Measurements from ENCODE around the gene GATB.

Gene GATB

GRCh38 chr4:151804821-151805220 is 44.0 kb upstream of the GATB start:
- no peak for TF ChIP-seq CTCF (IDR thresholded peaks at IDR 0.05; ENCODE audit: extremely low read depth, missing control alignments)
- no peak for DNase-seq (ENCODE audit: low spot score)

DNA sequence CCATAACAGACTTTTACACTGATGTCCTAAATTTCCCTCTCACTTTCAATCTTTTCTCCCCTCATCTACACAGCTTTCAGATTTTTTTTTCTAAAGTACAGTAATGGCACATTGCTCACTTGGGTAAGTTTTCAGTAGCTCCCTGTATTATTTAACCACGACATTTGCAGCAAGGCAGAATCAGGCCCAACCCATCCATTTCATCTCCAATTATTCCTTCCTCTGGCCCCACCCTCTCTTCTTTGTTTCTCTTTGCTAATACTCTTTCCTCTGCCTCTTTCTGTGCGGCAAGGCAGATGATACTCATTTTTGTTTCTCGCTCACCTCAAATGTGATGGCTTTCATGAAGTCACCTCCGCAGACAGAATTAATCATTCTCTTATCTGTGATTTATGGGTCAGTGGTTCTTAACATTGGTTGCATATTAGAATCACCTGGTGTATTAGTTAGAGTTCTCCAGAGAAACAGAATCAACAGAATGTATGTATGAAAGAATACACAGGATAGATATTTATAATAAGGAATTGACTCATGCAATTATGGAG is 43.4 kb upstream of the GATB start:
- DNase-seq (ENCODE audit: low spot score): no peak
- no peak for TF ChIP-seq CTCF (IDR thresholded peaks at IDR 0.05; ENCODE audit: extremely low read depth, missing control alignments)

- DNase-seq (ENCODE audit: low spot score): no peak
- no peak for TF ChIP-seq CTCF (IDR thresholded peaks at IDR 0.05; ENCODE audit: extremely low read depth, missing control alignments)
Measured at GRCh38 chr4:151803246-151803645, 42.4 kb upstream of the GATB start.

DNA sequence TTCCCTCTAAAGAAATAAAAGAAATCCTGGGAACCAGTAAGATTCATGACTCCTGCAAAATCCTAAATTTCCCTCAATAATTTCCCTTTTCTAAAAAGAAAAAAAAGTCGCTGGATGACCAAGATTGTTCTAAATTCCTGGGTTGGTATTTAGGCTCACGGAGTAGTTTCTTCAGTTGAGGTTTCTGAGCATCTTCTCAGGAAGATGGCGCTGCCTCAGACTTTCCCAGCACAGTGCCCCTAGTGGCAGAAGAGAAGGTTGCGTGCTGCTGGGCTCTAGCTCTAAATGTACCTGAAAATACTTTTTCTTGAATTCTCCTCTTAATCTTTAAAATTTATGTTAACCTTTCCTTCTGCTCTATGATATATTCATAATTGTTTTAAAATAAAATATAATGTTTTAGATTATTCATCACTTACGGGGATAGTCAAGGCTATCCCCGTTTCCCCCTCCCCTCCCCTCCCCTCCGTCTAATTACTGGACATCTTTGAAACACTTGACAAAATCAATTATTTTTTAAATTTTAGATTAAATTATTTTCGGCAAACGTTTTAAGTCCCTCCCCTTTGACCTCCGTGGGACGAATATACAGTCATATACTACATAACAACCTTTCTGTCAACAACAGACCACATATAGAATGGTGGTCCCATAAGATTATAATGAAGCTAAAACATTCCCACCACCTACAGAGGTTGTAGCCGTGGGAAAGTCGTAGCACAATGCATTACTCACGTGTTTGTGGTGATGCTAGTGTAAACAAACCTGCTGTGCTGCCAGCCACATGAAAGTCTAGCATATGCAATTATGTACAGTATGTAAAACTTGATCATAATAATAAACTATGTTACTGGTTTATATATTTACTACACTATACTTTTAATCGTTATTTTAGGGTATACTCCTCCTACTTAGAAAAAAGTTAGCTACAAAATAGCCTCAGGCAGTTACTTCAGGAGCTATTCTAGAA is 41.0 kb upstream of the GATB start:
- TF ChIP-seq CTCF (IDR thresholded peaks at IDR 0.05; ENCODE audit: extremely low read depth, missing control alignments): peak; percentile 90
- DNase-seq (ENCODE audit: low spot score): peak; percentile 58

GRCh38 chr4:151799417-151800012 is 38.7 kb upstream of the GATB start:
- no peak for DNase-seq (ENCODE audit: low spot score)
- TF ChIP-seq CTCF (IDR thresholded peaks at IDR 0.05; ENCODE audit: extremely low read depth, missing control alignments): no peak

- TF ChIP-seq CTCF (IDR thresholded peaks at IDR 0.05; ENCODE audit: extremely low read depth, missing control alignments): no peak
- peak; percentile 48 for DNase-seq (ENCODE audit: low spot score)
Measured at GRCh38 chr4:151798678-151799416, 38.0 kb upstream of the GATB start.
